ENCODE data around the gene SLC12A7.
"Not testable (repeated sequence)": the region's sequence is repeated elsewhere in the genome, so short reads cannot be mapped to it uniquely, and the experiment has no call there.

The SLC12A7 gene

GRCh38 chr5:1094670-1095190, 17.1 kb downstream of the SLC12A7 start:
- DNase-seq, result no peak

GRCh38 chr5:1093361-1093760, 18.5 kb downstream of the SLC12A7 start:
- no peak for DNase-seq

GRCh38 chr5:1092122-1092521, 19.7 kb downstream of the SLC12A7 start:
- DNase-seq, result no peak

GRCh38 chr5:1091632-1092031, 20.2 kb downstream of the SLC12A7 start:
- DNase-seq, result no peak

- DNase-seq, result no peak
Observed at GRCh38 chr5:1090538-1090937, 21.3 kb downstream of the SLC12A7 start.

- DNase-seq, result no peak
Observed at GRCh38 chr5:1089621-1090040, 22.2 kb downstream of the SLC12A7 start.

- DNase-seq, result no peak
Observed at GRCh38 chr5:1089146-1089545, 22.7 kb downstream of the SLC12A7 start.

GRCh38 chr5:1088726-1089125, 23.1 kb downstream of the SLC12A7 start:
- DNase-seq, result no peak

- no peak for DNase-seq
Observed at GRCh38 chr5:1088031-1088430, 23.8 kb downstream of the SLC12A7 start.

- DNase-seq, result no peak
Observed at GRCh38 chr5:1087428-1087827, 24.4 kb downstream of the SLC12A7 start.

- DNase-seq, result no peak
Observed at GRCh38 chr5:1086871-1087270, 25.0 kb downstream of the SLC12A7 start.

- no peak for DNase-seq
Observed at GRCh38 chr5:1086137-1086536, 25.7 kb downstream of the SLC12A7 start.

GRCh38 chr5:1085391-1085790, 26.5 kb downstream of the SLC12A7 start:
- DNase-seq, result no peak

- DNase-seq, result no peak
Observed at GRCh38 chr5:1083823-1084605, 27.8 kb downstream of the SLC12A7 start.

- DNase-seq, result not testable (repeated sequence)
Observed at GRCh38 chr5:1083026-1083425, 28.8 kb downstream of the SLC12A7 start.

- no peak for DNase-seq
Observed at GRCh38 chr5:1081519-1081918, 30.3 kb downstream of the SLC12A7 start.

- DNase-seq, result no peak
Observed at GRCh38 chr5:1080432-1080831, 31.4 kb downstream of the SLC12A7 start.

GRCh38 chr5:1079961-1080360, 31.9 kb downstream of the SLC12A7 start:
- DNase-seq, result no peak

GRCh38 chr5:1079486-1079885, 32.4 kb downstream of the SLC12A7 start:
- no peak for DNase-seq

- DNase-seq, result no peak
Observed at GRCh38 chr5:1078851-1079250, 33.0 kb downstream of the SLC12A7 start.

GRCh38 chr5:1078206-1078605, 33.7 kb downstream of the SLC12A7 start:
- no peak for DNase-seq

GRCh38 chr5:1077491-1078020, 34.3 kb downstream of the SLC12A7 start:
- no peak for DNase-seq

- no peak for DNase-seq
Observed at GRCh38 chr5:1077026-1077425, 34.8 kb downstream of the SLC12A7 start.

GRCh38 chr5:1076406-1076805, 35.5 kb downstream of the SLC12A7 start:
- DNase-seq, result no peak

- no peak for DNase-seq
Observed at GRCh38 chr5:1075931-1076330, 35.9 kb downstream of the SLC12A7 start.

All from NK-92 treated with Interleukin-12 subunit alpha and Interleukin-12 subunit beta, amount 100 ng/mL, for 24 hours (cell line).